SK-N-SH (cell line): Measurements from ENCODE around the gene DOHH.

Experiments used
- EZH2phosphoT487 ChIP-seq: fragments of 200-600 bp; sonication (generic); IDR thresholded peaks from 2 replicates; pipeline ENCODE4 v1.6.1; 2017; ENCODE audit warnings: low read depth, mixed run types, mild to moderate bottlenecking, antibody characterized with exemption, moderate library complexity, borderline replicate concordance
- JUND ChIP-seq: IDR thresholded peaks from 2 replicates; pipeline ENCODE4 v1.4.0; 2012
- MXI1 ChIP-seq: IDR thresholded peaks from 2 replicates; pipeline ENCODE4 v1.6.1; 2012; ENCODE audit warnings: mild to moderate bottlenecking, low read depth, low read length, improper control_type of control experiment
- POLR2AphosphoS5 ChIP-seq: IDR thresholded peaks from 2 replicates; pipeline ENCODE4 v1.6.1; 2012; ENCODE audit warnings: low read depth, low read length
- TAF1 ChIP-seq: IDR thresholded peaks from 2 replicates; pipeline ENCODE4 v1.6.1; 2012; ENCODE audit warnings: low read depth, mild to moderate bottlenecking, low read length, moderate library complexity, borderline replicate concordance
- TF ChIP-seq, protein P1 (sequence below): fragments of 200-600 bp; sonication (generic); IDR thresholded peaks from 2 replicates; pipeline ENCODE4 v1.6.1; 2017; ENCODE audit warnings: antibody characterized with exemption, mild to moderate bottlenecking, moderate library complexity

DNA sequence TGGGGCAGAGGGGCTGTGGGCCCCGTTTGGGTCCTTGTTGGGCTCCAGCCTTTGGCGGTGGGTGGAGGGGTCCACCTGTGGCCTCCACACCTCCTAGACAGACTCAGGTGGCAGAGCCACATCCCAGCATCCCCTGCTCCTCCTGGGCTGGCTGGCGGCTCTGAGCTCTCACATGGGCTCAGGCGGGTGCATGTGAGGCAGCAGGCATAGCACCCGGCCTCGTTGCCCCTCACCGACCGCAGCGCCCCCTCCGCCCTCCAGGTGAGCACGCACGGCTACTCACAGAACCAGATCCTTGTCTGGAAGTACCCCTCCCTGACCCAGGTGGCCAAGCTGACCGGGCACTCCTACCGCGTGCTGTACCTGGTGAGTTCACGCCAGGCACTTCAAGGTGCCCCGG is 32.6 kb upstream of the DOHH start:
- TF ChIP-seq, protein P1, sequence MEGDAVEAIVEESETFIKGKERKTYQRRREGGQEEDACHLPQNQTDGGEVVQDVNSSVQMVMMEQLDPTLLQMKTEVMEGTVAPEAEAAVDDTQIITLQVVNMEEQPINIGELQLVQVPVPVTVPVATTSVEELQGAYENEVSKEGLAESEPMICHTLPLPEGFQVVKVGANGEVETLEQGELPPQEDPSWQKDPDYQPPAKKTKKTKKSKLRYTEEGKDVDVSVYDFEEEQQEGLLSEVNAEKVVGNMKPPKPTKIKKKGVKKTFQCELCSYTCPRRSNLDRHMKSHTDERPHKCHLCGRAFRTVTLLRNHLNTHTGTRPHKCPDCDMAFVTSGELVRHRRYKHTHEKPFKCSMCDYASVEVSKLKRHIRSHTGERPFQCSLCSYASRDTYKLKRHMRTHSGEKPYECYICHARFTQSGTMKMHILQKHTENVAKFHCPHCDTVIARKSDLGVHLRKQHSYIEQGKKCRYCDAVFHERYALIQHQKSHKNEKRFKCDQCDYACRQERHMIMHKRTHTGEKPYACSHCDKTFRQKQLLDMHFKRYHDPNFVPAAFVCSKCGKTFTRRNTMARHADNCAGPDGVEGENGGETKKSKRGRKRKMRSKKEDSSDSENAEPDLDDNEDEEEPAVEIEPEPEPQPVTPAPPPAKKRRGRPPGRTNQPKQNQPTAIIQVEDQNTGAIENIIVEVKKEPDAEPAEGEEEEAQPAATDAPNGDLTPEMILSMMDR, result no peak
- TF ChIP-seq JUND (no peak), EZH2phosphoT487 (no peak), TAF1 (no peak), MXI1 (no peak), POLR2AphosphoS5 (no peak)
